GM15510 (cell line): ENCODE results near the gene DMD.

ENCODE experiments used
- POLR2A ChIP-seq: IDR thresholded peaks from 3 replicates; pipeline ENCODE4 v1.6.1; 2011; ENCODE audit warnings: borderline replicate concordance; ENCODE audit not compliant: insufficient read length; ENCODE audit errors: extremely low read depth

DMD gene

DNA sequence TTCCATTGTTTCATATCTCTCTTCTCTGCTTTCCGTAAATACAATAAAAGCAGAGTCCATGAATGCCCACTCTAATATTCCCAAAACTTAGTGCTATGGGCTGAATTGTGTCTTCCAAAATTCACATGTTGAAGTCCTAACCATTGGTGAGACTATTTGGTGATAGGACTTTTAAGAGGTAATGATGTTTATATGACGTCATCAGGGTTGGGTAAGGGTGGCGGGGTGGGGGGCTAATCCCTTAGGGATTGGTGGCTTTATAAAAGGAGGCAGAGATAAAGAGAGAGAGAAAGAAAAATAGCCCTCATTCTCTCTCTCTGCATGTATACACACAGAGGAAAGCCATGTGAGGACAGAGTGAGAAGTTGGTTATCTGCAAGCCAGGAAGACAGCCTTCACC, 722.2 kb downstream of the DMD start:
- no peak for TF ChIP-seq POLR2A

DNA sequence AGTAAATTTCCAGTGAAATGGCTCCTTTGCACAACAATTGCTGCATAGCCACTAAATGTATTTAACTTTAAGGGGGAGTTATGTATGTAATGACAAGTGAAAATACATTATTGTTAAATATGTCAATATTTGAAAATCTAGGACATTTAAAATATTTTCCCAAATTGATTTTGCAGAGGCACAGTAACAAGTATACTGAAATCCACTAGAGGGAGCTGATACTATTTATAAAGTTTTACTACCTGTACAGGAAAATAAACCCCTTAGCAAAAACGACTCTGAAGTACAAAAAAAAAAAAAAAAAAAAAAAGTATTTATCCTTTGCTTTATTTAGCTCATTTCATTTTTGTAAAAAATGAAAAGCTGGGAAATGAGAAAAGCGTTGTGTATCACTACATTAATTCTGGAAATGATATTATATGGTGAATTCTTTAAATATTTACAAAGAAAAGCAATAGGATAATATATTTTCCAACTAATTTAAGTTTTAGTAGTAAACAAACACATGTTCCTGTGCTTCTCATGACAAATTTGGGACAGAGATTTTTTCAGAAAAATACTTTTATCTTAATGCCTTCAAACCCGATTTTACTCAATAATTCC, 727.7 kb downstream of the DMD start:
- TF ChIP-seq POLR2A: no peak

DNA sequence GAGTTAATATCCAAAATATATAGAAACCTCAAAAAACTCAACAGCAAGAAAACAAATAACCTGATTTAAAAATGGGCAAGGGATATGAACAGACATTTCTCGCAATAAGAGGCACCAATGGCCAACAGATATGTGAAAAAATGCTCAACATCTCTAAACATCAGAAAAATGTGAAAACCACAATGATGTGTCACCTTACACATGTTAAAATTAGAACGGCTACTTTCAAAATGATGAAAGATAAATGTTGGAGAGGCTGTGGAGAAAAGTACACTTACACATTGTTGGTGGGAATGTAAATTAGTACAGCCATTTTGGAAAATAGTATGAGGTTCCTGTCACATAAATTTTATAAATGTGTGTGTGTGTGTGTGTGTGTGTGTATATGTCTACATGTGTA, 731.3 kb downstream of the DMD start:
- no peak for TF ChIP-seq POLR2A

DNA sequence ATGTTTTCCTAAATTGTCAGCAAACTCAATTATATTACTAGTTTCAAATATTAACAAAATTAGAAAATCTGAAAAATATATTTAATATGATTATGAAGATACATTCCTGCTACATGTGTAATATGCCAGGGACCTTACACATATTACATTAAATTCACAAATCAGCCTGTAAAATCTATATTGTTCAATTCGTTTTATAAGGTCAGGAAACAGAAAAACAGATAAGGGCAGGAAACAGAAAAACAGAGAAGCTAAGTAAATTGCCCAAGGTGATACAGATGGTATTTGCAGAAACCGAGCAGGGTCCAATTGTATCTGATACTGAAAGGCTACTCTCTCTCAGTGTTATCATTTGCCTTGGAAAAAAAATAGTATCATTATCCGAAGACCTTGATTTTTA, 739.0 kb downstream of the DMD start:
- TF ChIP-seq POLR2A: no peak

DNA sequence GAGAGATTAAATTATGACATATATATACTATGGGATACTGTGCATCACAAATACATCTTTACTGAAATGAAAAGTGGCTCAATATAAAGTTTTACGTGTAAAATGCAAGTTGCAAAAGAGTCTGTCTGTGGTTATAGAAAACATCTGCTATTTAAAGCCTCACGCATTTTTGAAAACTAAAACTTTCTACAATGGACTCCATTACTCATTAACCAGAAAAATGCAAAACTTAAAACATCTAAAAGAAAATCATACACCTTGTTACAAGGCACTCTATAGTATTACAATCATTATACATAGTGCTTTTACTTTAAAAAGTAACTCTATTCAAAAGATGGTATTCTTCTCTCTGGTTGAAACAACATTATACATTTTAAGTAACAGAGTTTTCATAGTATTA, 755.6 kb downstream of the DMD start:
- TF ChIP-seq POLR2A: no peak

DNA sequence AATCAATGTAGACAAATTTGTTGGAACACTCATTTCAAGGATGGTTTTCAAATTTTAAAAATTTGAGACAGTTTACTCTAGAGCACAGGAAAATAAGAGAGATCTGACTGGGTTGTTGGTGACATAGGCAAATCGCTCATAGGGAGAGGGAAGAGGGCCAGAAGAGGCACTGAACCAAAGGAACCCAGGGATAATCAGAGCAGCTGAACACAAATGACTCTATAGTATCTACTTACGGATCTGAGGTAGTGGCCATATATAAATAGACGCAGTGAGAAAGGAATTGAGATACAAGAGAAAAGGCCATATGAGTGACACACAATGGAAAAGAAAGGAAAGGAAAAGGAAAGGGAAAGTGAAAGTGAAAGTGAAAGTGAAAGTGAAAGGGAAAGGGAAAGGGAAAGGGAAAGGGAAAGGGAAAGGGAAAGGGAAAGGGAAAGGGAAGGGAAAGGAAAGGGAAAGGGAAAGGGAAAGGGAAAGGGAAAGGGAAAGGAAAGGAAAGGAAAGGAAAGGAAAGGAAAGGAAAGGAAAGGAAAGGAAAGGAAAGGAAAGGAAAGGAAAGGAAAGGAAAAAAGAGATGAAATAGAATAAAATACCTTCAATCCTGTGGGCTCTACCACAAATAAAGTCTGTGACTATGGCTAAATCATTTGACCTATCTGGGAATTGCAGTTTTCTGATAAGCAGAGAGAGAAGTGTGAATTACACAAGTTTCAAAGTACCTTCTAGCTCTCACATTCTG, 759.2 kb downstream of the DMD start:
- TF ChIP-seq POLR2A: no peak

DNA sequence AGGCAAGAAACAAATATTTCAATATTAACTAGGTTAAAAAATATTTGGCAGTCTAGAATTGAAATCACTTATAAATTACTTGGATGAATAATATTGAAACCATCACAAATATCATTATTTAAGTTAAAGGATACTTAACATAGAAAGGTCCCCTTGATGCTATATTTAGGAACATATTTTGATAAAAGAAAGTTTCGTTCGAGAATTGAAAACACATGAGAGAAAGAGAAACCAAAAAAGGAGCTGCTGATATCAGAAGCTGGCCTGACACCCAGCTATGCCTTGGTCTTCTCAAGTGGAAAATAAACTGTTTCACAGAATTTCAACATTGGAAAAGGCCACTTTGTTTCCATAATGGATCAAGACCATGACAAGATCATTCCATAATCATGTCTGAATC, 762.4 kb downstream of the DMD start:
- TF ChIP-seq POLR2A: no peak

DNA sequence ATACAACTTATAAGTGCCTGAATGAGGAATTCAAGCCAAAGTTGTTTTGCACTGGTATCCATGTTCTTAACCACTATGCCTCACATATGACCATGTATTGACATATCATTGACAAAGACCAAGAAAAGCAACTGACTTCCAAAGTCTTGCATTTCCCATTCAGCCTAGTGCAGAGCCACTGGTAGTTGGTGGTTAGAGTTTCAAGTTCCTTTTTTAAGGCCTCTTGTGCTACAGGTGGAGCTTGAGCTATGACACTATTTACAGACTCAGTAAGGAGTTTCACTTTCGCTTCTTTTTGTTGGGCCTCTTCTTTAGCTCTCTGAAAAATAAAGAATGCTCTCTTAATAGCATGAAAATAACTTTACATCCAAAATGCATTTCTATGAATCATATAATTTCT, 763.0 kb downstream of the DMD start:
- TF ChIP-seq POLR2A: no peak

DNA sequence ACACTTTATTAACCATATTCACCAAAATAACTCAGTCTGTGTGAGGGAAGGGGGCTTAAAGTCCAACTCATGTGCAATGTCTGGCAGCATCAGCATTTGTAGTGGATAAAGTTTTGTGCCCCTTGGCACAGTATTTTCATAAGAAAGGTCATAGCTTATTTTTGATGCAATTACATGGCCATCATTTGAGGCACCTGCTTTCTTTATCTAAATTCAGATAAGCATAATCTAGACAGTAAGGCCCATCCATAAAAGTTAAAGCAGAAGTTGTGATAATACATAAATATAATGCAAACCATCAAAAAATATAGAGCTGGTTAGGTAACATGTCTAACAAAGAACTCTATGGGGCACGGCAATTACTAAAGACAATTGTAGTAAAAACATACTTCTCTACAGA, 763.7 kb downstream of the DMD start:
- no peak for TF ChIP-seq POLR2A

DNA sequence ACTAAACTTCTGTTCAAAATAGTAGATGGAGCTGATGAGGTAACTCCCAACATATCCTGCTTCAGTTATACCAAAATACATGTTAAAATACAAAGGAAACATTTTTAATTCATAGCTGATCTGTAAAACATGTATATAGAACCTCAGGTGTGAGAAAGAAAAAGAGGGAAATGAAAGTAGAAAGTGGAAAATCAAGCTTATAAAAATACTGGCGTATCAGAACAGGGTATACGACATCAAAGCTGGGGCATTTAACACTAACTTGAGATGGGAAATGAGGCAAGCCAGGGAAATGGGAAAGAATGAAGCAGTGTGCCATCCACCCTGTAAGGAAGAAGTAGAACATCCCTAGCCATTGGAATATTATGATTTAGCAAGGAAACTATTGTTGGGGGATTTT, 767.5 kb downstream of the DMD start:
- TF ChIP-seq POLR2A: no peak

DNA sequence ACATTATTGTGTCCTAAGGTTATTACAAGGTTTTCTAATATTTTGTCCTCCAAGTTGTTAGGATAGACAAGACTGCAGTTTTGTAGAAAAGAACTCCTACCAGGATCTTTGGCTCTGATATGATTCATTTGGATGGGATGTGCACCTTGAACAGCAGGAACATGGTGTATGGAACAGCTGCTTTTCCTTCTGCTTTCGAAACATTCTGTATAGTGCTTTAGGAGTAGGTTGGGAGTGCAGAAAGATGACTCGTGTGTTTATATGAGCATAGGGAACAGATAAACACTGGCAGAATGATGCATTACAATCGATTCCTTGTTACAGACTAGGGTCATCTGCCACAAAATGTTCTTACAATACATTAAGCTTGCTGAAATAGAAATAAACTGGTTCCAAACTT, 790.1 kb downstream of the DMD start:
- TF ChIP-seq POLR2A: no peak

DNA sequence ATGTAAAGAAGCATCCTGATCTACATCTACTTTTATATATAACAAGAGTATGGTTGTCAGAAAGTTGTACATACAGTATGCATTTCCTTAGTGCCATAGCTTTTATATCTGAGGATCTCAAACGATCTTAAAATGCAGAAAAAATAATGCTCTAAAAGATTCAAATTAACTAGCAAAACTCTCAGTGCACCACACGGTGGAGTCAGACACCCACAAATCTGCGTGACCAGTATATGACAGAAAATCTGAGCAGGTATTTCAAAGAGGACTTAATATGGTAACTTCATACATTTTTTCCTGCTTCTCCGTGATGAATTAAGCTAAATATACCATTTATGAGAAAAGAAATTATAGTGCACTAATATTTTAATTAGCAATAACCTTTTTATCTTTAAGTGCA, 803.0 kb downstream of the DMD start:
- TF ChIP-seq POLR2A: no peak

DNA sequence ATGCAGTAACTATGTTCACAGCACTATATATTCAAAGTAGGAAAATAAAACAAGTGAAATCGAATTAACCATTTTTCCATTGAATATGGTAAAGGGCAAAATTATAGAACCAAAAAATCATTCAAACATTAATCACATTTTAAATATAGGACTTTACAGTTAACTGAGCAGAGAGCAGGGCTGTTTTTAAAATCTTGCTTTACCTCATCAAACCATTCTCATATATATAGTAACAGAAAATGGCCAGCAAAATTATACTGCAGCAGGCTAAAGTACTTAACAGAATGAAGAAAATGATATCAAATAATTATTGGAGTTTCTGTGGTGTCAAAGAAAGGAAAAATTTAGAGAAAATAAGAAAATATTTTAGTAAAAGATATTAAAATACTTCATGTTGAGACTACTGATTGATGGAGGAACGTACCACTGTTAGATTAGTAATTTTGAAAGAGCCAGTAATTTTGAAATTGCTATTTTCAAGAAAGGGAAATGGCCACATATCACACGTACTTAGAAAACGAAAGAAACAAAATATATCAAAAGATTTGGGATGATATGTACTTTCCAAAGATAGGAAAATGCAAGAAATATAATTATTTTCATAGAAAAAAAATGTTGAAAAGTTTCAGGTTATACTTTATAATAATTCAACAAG, 813.7 kb downstream of the DMD start:
- TF ChIP-seq POLR2A: no peak

DNA sequence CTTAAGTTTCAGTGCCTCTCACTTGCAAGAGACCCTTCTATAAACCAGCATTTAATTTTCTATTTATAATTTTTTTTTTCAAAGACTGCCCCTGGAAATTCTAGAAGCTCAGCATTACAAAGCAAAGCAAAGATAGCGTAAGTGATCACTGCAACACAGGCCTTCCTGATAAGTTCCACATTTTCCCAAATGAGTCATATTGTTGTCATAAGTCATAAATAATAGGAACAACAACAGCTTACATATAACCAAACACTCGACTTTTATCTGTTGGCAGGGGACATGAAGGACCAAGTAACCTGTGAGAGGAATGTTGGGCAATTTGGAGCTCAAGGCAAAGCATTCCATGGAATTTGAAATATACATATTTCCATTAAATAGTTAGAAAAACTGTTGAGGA, 815.5 kb downstream of the DMD start:
- TF ChIP-seq POLR2A: no peak

DNA sequence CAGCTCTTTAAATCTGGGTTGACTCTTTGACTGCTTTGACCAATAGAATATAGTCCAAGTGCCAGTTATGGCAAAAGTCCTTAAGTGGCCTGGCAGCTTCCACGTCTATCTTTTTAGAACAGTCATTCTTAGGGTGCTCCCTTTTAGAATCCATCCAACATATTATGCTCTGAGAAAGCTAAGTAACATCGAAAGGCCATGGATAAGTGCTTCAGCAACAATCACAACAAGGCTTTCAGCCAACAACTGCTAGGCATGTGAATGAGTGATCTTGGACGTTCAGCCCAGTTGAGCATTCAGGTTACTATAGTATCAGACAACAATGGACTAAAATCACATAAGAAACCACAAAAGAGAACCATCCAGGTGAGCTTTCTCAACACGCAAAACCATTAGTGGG, 818.7 kb downstream of the DMD start:
- no peak for TF ChIP-seq POLR2A
